Activated B cell treated with CpG ODN at 0.5 μM for 24 hours (primary cell): ENCODE results near the gene TSEN2. TPM values are rescaled to one million over a fixed set of nuclear protein-coding genes. Genes with fewer than 3 reads are reported as not detected.

ENCODE experiments used
- ATAC-seq: fragments of 200-7000 bp; cut with Tn5 transposase; one replicate; pipeline ENCODE4 v1.10.0; 2021; ENCODE audit warnings: low read depth, mild to moderate bottlenecking, moderate library complexity
- CTCF ChIA-PET: fragments of 350-600 bp; sonication (Branson Sonifier 250); formaldehyde crosslinking; loops from one replicate; lab custom pipeline; 2021; ENCODE audit warnings: antibody characterized with exemption; lab: Charles Lee
- POLR2A ChIA-PET: fragments of 350-600 bp; sonication (Branson Sonifier 250); formaldehyde crosslinking; loops from one replicate; lab custom pipeline; 2021; ENCODE audit warnings: antibody characterized with exemption; lab: Charles Lee
- DNase-seq: peaks from one replicate; pipeline ENCODE4 v3.0.0; 2022
- H3K27ac Mint-ChIP-seq: one replicate; pipeline ENCODE4 v1.8.0; 2020; ENCODE audit warnings: mixed read lengths
- H3K27me3 Mint-ChIP-seq: one replicate; pipeline ENCODE4 v1.8.0; 2021; ENCODE audit warnings: mixed read lengths
- H3K36me3 Mint-ChIP-seq: one replicate; pipeline ENCODE4 v1.8.0; 2021; ENCODE audit warnings: low read depth, mixed read lengths
- H3K4me1 Mint-ChIP-seq: one replicate; pipeline ENCODE4 v1.8.0; 2021; ENCODE audit warnings: mixed read lengths
- H3K4me3 Mint-ChIP-seq: one replicate; pipeline ENCODE4 v1.8.0; 2020; ENCODE audit warnings: mild to moderate bottlenecking, mixed read lengths
- H3K9me3 Mint-ChIP-seq: one replicate; pipeline ENCODE4 v1.8.0; 2020; ENCODE audit warnings: mixed read lengths
- CTCF ChIP-seq: fragments of 200-600 bp; IDR thresholded peaks from one replicate; pipeline ENCODE4 v1.8.0; 2022; ENCODE audit warnings: antibody characterized with exemption, mild to moderate bottlenecking
- intact Hi-C: fragments of 100-400 bp; cut with micrococcal nuclease; formaldehyde crosslinking; loops from one replicate; pipeline ENCODE4 v1.15.1; 2024
- total RNA-seq: library from RNA; stranded (reverse); gene quantifications from 2 replicates; pipeline ENCODE4 v1.2.3, GENCODE V29; 2022

TSEN2 gene
- total RNA-seq, 1 donor from 2014 or later, result 17.4 TPM

GRCh38 chr3:12460127-12460526 is 24.2 kb upstream of the TSEN2 start:
- TF ChIP-seq CTCF, result no peak
- CTCF ChIA-PET, result no interaction called here
- intact Hi-C loops, result no loop called here
- Mint-ChIP-seq H3K4me1 (no peaks in the 10 kb centered on the region), H3K27ac (no peak overlapping the region), H3K4me3 (no peak overlapping the region), H3K36me3 (no peaks in the 10 kb centered on the region), H3K9me3 (no peaks in the 10 kb centered on the region), H3K27me3 (no peaks in the 10 kb centered on the region)
- no peak for ATAC-seq
- POLR2A ChIA-PET, result no interaction called here
- DNase-seq, result no peak

GRCh38 chr3:12461097-12461649 is 23.1 kb upstream of the TSEN2 start:
- Mint-ChIP-seq H3K36me3 (no peaks in the 10 kb centered on the region), H3K27ac (no peak overlapping the region), H3K27me3 (no peaks in the 10 kb centered on the region), H3K4me3 (no peak overlapping the region), H3K9me3 (no peaks in the 10 kb centered on the region), H3K4me1 (no peaks in the 10 kb centered on the region)
- ATAC-seq (no peak), DNase-seq (no peak)
- TF ChIP-seq CTCF, result no peak
- ChIA-PET POLR2A (no interaction called here), CTCF (no interaction called here)
- intact Hi-C loops, result no loop called here

DNA sequence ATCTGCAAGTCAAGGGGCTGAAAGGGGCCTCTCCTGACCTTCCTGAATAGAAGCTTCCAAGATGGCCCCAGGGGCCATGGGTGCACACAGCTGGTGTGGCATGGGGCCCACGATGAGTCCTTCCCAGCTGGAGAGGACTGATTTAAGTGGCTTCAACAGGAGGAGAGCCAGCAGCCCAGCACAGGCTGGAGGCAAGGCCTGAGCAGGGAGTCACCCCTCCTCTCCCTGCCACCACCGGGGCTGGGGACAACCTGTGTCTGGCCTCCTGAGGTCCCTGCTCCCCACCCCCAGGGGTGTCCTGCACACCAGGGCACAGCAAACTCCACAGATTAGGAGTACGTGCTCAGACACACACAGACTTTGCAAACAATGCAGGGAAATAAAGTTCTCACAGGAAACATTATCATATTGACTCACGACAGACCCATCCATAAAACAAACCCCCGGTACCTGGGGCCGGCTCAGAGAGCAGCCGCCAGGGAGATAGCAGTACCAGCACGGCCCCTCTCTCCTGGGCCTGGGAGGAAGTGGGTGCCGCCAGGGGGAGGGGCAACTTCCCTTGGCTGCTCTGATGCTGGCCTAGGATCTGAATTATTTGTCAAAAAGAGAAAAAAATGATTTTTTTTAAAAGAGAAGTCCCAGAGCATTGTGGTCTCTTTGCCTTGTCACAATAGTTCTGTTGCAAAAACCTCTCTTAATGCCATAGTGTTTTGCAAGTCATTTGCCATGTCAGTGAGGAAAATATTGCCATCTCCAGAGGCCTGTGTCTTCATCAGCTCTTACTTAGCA is 21.9 kb upstream of the TSEN2 start:
- intact Hi-C loops, result no loop called here

GRCh38 chr3:12463686-12464085 is 20.6 kb upstream of the TSEN2 start:
- DNase-seq (no peak), ATAC-seq (no peak)
- Mint-ChIP-seq H3K4me1 (no peaks in the 10 kb centered on the region), H3K9me3 (no peaks in the 10 kb centered on the region), H3K27me3 (no peaks in the 10 kb centered on the region), H3K4me3 (no peak overlapping the region), H3K36me3 (no peaks in the 10 kb centered on the region), H3K27ac (no peak overlapping the region)
- intact Hi-C loops, result no loop called here
- TF ChIP-seq CTCF, result no peak
- CTCF ChIA-PET, result no interaction called here
- POLR2A ChIA-PET, result no interaction called here

More for the DNA sequence above, 21.9 kb upstream of the TSEN2 start:
- H3K4me1 Mint-ChIP-seq, result no peaks in the 10 kb centered on the region
- ChIA-PET CTCF (no interaction called here), POLR2A (no interaction called here)
- no peak overlapping the region for H3K4me3 Mint-ChIP-seq
- no peak for DNase-seq
- H3K36me3 Mint-ChIP-seq, result no peaks in the 10 kb centered on the region
- no peaks in the 10 kb centered on the region for H3K27me3 Mint-ChIP-seq
- no peaks in the 10 kb centered on the region for H3K9me3 Mint-ChIP-seq
- TF ChIP-seq CTCF, result no peak
- ATAC-seq, result no peak
- H3K27ac Mint-ChIP-seq, result no peak overlapping the region

DNA sequence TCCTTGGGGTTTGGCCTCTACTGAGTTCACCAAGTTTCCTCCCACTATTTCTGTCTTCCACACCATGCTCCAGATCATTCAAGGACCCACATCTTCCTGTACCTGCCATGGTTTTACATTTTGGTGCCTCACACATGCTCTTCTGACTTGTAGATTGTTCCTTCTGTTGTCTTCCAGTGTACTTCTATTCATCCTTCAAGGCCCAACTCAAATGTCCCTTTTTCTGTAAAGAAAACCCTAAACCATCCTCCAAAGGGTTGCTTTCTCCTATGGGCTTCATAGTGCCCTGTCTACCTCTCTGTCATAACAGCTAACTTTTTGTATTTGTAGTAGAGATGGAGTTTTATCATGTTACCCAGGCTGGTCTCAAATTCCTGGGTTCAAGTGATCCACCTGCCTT is 20.1 kb upstream of the TSEN2 start:
- ChIA-PET CTCF (no interaction called here), POLR2A (no interaction called here)
- TF ChIP-seq CTCF, result no peak
- no peak overlapping the region for H3K27ac Mint-ChIP-seq
- intact Hi-C loops, result no loop called here
- no peaks in the 10 kb centered on the region for H3K9me3 Mint-ChIP-seq
- H3K36me3 Mint-ChIP-seq, result no peaks in the 10 kb centered on the region
- H3K27me3 Mint-ChIP-seq, result no peaks in the 10 kb centered on the region
- no peaks in the 10 kb centered on the region for H3K4me1 Mint-ChIP-seq
- H3K4me3 Mint-ChIP-seq, result no peak overlapping the region
- DNase-seq (no peak), ATAC-seq (no peak)
